Measurements from ENCODE around the gene LRFN2.

Gene LRFN2

GRCh38 chr6:40543146-40543545 is 44.0 kb downstream of the LRFN2 start:
- DNase-seq = no peak

- no peak for DNase-seq
Observed at GRCh38 chr6:40542175-40542764, 44.9 kb downstream of the LRFN2 start.

- no peak for DNase-seq
Observed at GRCh38 chr6:40541556-40542174, 45.5 kb downstream of the LRFN2 start.

- DNase-seq = no peak
Observed at GRCh38 chr6:40540790-40541189, 46.4 kb downstream of the LRFN2 start.

- DNase-seq = no peak
Observed at GRCh38 chr6:40539853-40540252, 47.3 kb downstream of the LRFN2 start.

GRCh38 chr6:40538556-40538955 is 48.6 kb downstream of the LRFN2 start:
- no peak for DNase-seq

- no peak for DNase-seq
Observed at GRCh38 chr6:40537446-40537845, 49.7 kb downstream of the LRFN2 start.

GRCh38 chr6:40536442-40536841 is 50.7 kb downstream of the LRFN2 start:
- no peak for DNase-seq

GRCh38 chr6:40535819-40536380 is 51.3 kb downstream of the LRFN2 start:
- DNase-seq = no peak

GRCh38 chr6:40535110-40535818 is 51.9 kb downstream of the LRFN2 start:
- DNase-seq = no peak

GRCh38 chr6:40532349-40533000 is 54.7 kb downstream of the LRFN2 start:
- no peak for DNase-seq

GRCh38 chr6:40529919-40530318 is 57.2 kb downstream of the LRFN2 start:
- DNase-seq = no peak

GRCh38 chr6:40529040-40529439 is 58.1 kb downstream of the LRFN2 start:
- DNase-seq = no peak

- DNase-seq = no peak
Observed at GRCh38 chr6:40528051-40528450, 59.1 kb downstream of the LRFN2 start.

- DNase-seq = no peak
Observed at GRCh38 chr6:40526036-40526435, 61.1 kb downstream of the LRFN2 start.

GRCh38 chr6:40524797-40525585 is 62.2 kb downstream of the LRFN2 start:
- DNase-seq = no peak

GRCh38 chr6:40523505-40524172 is 63.5 kb downstream of the LRFN2 start:
- DNase-seq = no peak

- no peak for DNase-seq
Observed at GRCh38 chr6:40521496-40521895, 65.7 kb downstream of the LRFN2 start.

- DNase-seq = no peak
Observed at GRCh38 chr6:40520678-40521077, 66.5 kb downstream of the LRFN2 start.

GRCh38 chr6:40520084-40520483 is 67.1 kb downstream of the LRFN2 start:
- no peak for DNase-seq

- DNase-seq = no peak
Observed at GRCh38 chr6:40517654-40518053, 69.5 kb downstream of the LRFN2 start.

GRCh38 chr6:40516429-40516828 is 70.7 kb downstream of the LRFN2 start:
- no peak for DNase-seq
